Mesenchymal stem cell (in vitro differentiated cells and primary cell): ENCODE data around the gene DRP2.

Source experiments
- DNase-seq: peaks from one replicate; pipeline ENCODE4 v3.0.0-alpha.2; 2013
- H2AFZ ChIP-seq: one replicate; pipeline ENCODE4 v1.6.1; 2013; ENCODE audit warnings: low read depth, mild to moderate bottlenecking, control low read depth, inconsistent platforms, low read length, moderate library complexity
- H2AK5ac ChIP-seq: 2 replicates; pipeline ENCODE4 v1.6.1; 2013; ENCODE audit warnings: low read length, moderate library complexity, mild to moderate bottlenecking, inconsistent platforms; ENCODE audit not compliant: severe bottlenecking
- H2BK120ac ChIP-seq: one replicate; pipeline ENCODE4 v1.6.1; 2013; ENCODE audit warnings: low read depth, mild to moderate bottlenecking, inconsistent platforms, low read length, moderate library complexity
- H2BK12ac ChIP-seq, 2 experiments: one replicate each; pipeline ENCODE4 v1.6.1; 2013; ENCODE audit warnings: inconsistent platforms in 2 of 2, low read length in 2 of 2, mild to moderate bottlenecking in 2 of 2, moderate library complexity in 2 of 2, control low read depth in 1 of 2
- H2BK15ac ChIP-seq: one replicate; pipeline ENCODE4 v1.6.1; 2013; ENCODE audit warnings: mild to moderate bottlenecking, low read depth, inconsistent platforms; ENCODE audit not compliant: poor library complexity, severe bottlenecking
- H2BK5ac ChIP-seq: 2 replicates; pipeline ENCODE4 v1.6.1; 2013; ENCODE audit warnings: low read depth, mild to moderate bottlenecking, low read length, control low read depth, inconsistent platforms; ENCODE audit not compliant: poor library complexity, severe bottlenecking
- H3K14ac ChIP-seq, 2 experiments: one replicate each; pipeline ENCODE4 v1.6.1; 2013; ENCODE audit warnings: inconsistent platforms in 2 of 2, low read length in 2 of 2, control low read depth in 1 of 2, mild to moderate bottlenecking in 1 of 2, moderate library complexity in 1 of 2
- H3K18ac ChIP-seq, 2 experiments: one replicate each; pipeline ENCODE4 v1.6.1; 2013; ENCODE audit warnings: inconsistent platforms in 2 of 2, low read length in 2 of 2, control low read depth in 1 of 2, low read depth in 1 of 2, mild to moderate bottlenecking in 1 of 2
- H3K23ac ChIP-seq, 2 experiments: one replicate each; pipeline ENCODE4 v1.6.1; 2013; ENCODE audit warnings: inconsistent platforms in 2 of 2, low read length in 2 of 2, mild to moderate bottlenecking in 2 of 2, moderate library complexity in 2 of 2, control low read depth in 1 of 2
- H3K27ac ChIP-seq: 2 replicates; pipeline ENCODE4 v1.5.1; 2013; ENCODE audit warnings: mild to moderate bottlenecking, moderate library complexity, low read length, control low read depth, inconsistent platforms; ENCODE audit not compliant: poor library complexity, severe bottlenecking
- H3K27me3 ChIP-seq, 2 experiments: 2 replicates each; pipeline versions ENCODE4 v1.6.1 to v1.7.0; 2013; ENCODE audit warnings: low read length in 2 of 2, mild to moderate bottlenecking in 2 of 2, moderate library complexity in 2 of 2, control low read depth in 1 of 2, inconsistent platforms in 1 of 2; ENCODE audit not compliant: control insufficient read depth in 1 of 2, insufficient read depth in 1 of 2
- H3K36me3 ChIP-seq, 2 experiments: 2 replicates each; pipeline versions ENCODE4 v1.6.1 to v1.7.0; 2013; ENCODE audit warnings: low read length in 2 of 2, control low read depth in 1 of 2, inconsistent platforms in 1 of 2, low read depth in 1 of 2, mild to moderate bottlenecking in 1 of 2; ENCODE audit not compliant: insufficient read depth in 2 of 2, control insufficient read depth in 1 of 2
- H3K4ac ChIP-seq, 2 experiments: one replicate each; pipeline ENCODE4 v1.6.1; 2013; ENCODE audit warnings: inconsistent platforms in 2 of 2, low read length in 2 of 2, mild to moderate bottlenecking in 2 of 2, moderate library complexity in 2 of 2, control low read depth in 1 of 2, low read depth in 1 of 2
- H3K4me1 ChIP-seq: 2 replicates; pipeline ENCODE4 v1.6.1; 2013; ENCODE audit warnings: low read depth, low read length, control low read depth; ENCODE audit not compliant: control insufficient read depth, insufficient read depth
- H3K4me2 ChIP-seq: 2 replicates; pipeline ENCODE4 v1.6.1; 2013; ENCODE audit warnings: low read length, mild to moderate bottlenecking, inconsistent platforms; ENCODE audit not compliant: poor library complexity, severe bottlenecking
- H3K4me3 ChIP-seq, 2 experiments: 2 replicates each; pipeline versions ENCODE4 v1.5.1 to v1.7.0; 2013; ENCODE audit warnings: low read length in 2 of 2, mild to moderate bottlenecking in 2 of 2, control low read depth in 1 of 2, low read depth in 1 of 2; ENCODE audit not compliant: insufficient read depth in 1 of 2
- H3K79me1 ChIP-seq: replicated peaks from 2 replicates; pipeline ENCODE4 v1.6.1; 2013; ENCODE audit warnings: mild to moderate bottlenecking, control low read depth, low read length, inconsistent platforms; ENCODE audit not compliant: poor library complexity, severe bottlenecking
- H3K9ac ChIP-seq: 2 replicates; pipeline ENCODE4 v1.7.0; 2013; ENCODE audit warnings: mild to moderate bottlenecking, low read length, moderate library complexity
- H3K9me3 ChIP-seq: 2 replicates; pipeline ENCODE4 v1.7.0; 2013; ENCODE audit warnings: mild to moderate bottlenecking, low read length; ENCODE audit not compliant: control insufficient read depth
- H4K8ac ChIP-seq: one replicate; pipeline ENCODE4 v1.6.1; 2013; ENCODE audit warnings: inconsistent platforms, mild to moderate bottlenecking, low read length, moderate library complexity
- H4K91ac ChIP-seq: one replicate; pipeline ENCODE4 v1.6.1; 2013; ENCODE audit warnings: mild to moderate bottlenecking, low read length, inconsistent platforms
- WGBS: methylation state at CpG from one replicate; pipeline ENCODE4 v1.1.7; 2013; ENCODE audit warnings: mixed read lengths; 5-methylcytosine and 5-hydroxymethylcytosine counted together

Gene DRP2

GRCh38 chrX:101229170-101229569, 9.6 kb downstream of the DRP2 start:
- Histone ChIP-seq H3K4me3 (no peak overlapping the region), H2AFZ (no peak overlapping the region), H3K4me1 (peaks cover 3% of the 10 kb centered on the region), H3K9me3 (no peaks in the 10 kb centered on the region), H2BK15ac (no peak overlapping the region), H2BK5ac (no peak overlapping the region), H3K9ac (no peak overlapping the region), H3K79me1 (no peaks in the 10 kb centered on the region), H3K4ac (no peak overlapping the region), H2BK120ac (no peak overlapping the region), H4K8ac (no peak overlapping the region), H3K18ac (no peak overlapping the region), H3K23ac (no peak overlapping the region), H3K14ac (no peak overlapping the region), H2BK12ac (no peak overlapping the region), H3K36me3 (no peaks in the 10 kb centered on the region), H4K91ac (no peak overlapping the region), H3K4me2 (no peak overlapping the region), H3K27me3 (peaks cover 0 to 23% of the 10 kb centered on the region in 2 experiments), H2AK5ac (no peak overlapping the region), H3K27ac (no peak overlapping the region)
- peak; percentile 64 for DNase-seq
- WGBS: no CpG with 5 or more reads among the region's 1 CpG

- no peak overlapping the region for H2BK120ac ChIP-seq
- no peak overlapping the region for H3K23ac ChIP-seq
- no peak overlapping the region for H3K27ac ChIP-seq
- H3K4me3 ChIP-seq: no peak overlapping the region
- H3K36me3 ChIP-seq: no peaks in the 10 kb centered on the region
- H2AK5ac ChIP-seq: no peak overlapping the region
- H2BK15ac ChIP-seq: no peak overlapping the region
- no peaks in the 10 kb centered on the region for H3K79me1 ChIP-seq
- no peak overlapping the region for H2BK5ac ChIP-seq
- no peak overlapping the region for H3K14ac ChIP-seq
- no peak overlapping the region for H3K9ac ChIP-seq
- H4K8ac ChIP-seq: no peak overlapping the region
- H2AFZ ChIP-seq: no peak overlapping the region
- peak; percentile 58 for DNase-seq
- H3K4ac ChIP-seq: no peak overlapping the region
- H3K4me2 ChIP-seq: no peak overlapping the region
- 0% methylated on average over 2 of the region's 2 CpGs for WGBS
- no peak overlapping the region for H4K91ac ChIP-seq
- no peak overlapping the region for H2BK12ac ChIP-seq
- H3K18ac ChIP-seq: no peak overlapping the region
- H3K27me3 ChIP-seq: peaks cover 0 to 28% of the 10 kb centered on the region in 2 experiments
- H3K9me3 ChIP-seq: no peaks in the 10 kb centered on the region
- H3K4me1 ChIP-seq: peaks cover 6% of the 10 kb centered on the region
Observed at GRCh38 chrX:101230636-101231035, 11.1 kb downstream of the DRP2 start.

GRCh38 chrX:101231080-101231479, 11.5 kb downstream of the DRP2 start:
- no peak overlapping the region for H3K14ac ChIP-seq
- no peak for DNase-seq
- no peak overlapping the region for H3K9ac ChIP-seq
- H3K4ac ChIP-seq: no peak overlapping the region
- no peaks in the 10 kb centered on the region for H3K36me3 ChIP-seq
- no peak overlapping the region for H3K27ac ChIP-seq
- H2BK5ac ChIP-seq: no peak overlapping the region
- H3K9me3 ChIP-seq: no peaks in the 10 kb centered on the region
- H3K4me1 ChIP-seq: peaks cover 6% of the 10 kb centered on the region
- H4K8ac ChIP-seq: no peak overlapping the region
- H2BK12ac ChIP-seq: no peak overlapping the region
- no peak overlapping the region for H3K4me3 ChIP-seq
- no peak overlapping the region for H3K23ac ChIP-seq
- no peak overlapping the region for H2BK15ac ChIP-seq
- no peak overlapping the region for H2AK5ac ChIP-seq
- WGBS: no CpG with 5 or more reads among the region's 1 CpG
- no peaks in the 10 kb centered on the region for H3K79me1 ChIP-seq
- H3K27me3 ChIP-seq: peaks cover 0 to 32% of the 10 kb centered on the region in 2 experiments
- H3K4me2 ChIP-seq: no peak overlapping the region
- no peak overlapping the region for H2BK120ac ChIP-seq
- no peak overlapping the region for H3K18ac ChIP-seq
- no peak overlapping the region for H4K91ac ChIP-seq
- H2AFZ ChIP-seq: no peak overlapping the region

- Histone ChIP-seq H3K4ac (no peak overlapping the region), H3K14ac (no peak overlapping the region), H3K9me3 (no peaks in the 10 kb centered on the region), H3K79me1 (no peaks in the 10 kb centered on the region), H3K23ac (no peak overlapping the region), H2BK5ac (no peak overlapping the region), H2BK15ac (no peak overlapping the region), H3K18ac (peak overlapping the region in 1 of 2 experiments; percentile 40), H3K27ac (no peak overlapping the region), H3K27me3 (peaks cover 0 to 35% of the 10 kb centered on the region in 2 experiments), H2AFZ (no peak overlapping the region), H3K36me3 (no peaks in the 10 kb centered on the region), H3K4me1 (peaks cover 6% of the 10 kb centered on the region), H4K8ac (no peak overlapping the region), H2AK5ac (no peak overlapping the region), H2BK12ac (no peak overlapping the region), H3K4me2 (no peak overlapping the region), H3K9ac (no peak overlapping the region), H4K91ac (no peak overlapping the region), H3K4me3 (no peak overlapping the region), H2BK120ac (no peak overlapping the region)
- WGBS: 92% methylated on average over 3 of the region's 5 CpGs
- DNase-seq: no peak
Observed at GRCh38 chrX:101232316-101232715, 12.7 kb downstream of the DRP2 start.
